GM18519 (cell line): ENCODE measurements around the gene GALNT9.
A peak's percentile ranks its signal among the peaks of the same experiment; 100 is the strongest.
"Not testable (repeated sequence)": the region's sequence is repeated elsewhere in the genome, so short reads cannot be mapped to it uniquely, and the experiment has no call there.

Source experiments
- ATAC-seq: cut with Tn5 transposase; IDR thresholded peaks from one replicate; pipeline ENCODE4 v1.9.1; 2021; ENCODE audit warnings: mild to moderate bottlenecking, moderate library complexity; ENCODE audit not compliant: unreplicated experiment, low FRiP score

Gene GALNT9

DNA sequence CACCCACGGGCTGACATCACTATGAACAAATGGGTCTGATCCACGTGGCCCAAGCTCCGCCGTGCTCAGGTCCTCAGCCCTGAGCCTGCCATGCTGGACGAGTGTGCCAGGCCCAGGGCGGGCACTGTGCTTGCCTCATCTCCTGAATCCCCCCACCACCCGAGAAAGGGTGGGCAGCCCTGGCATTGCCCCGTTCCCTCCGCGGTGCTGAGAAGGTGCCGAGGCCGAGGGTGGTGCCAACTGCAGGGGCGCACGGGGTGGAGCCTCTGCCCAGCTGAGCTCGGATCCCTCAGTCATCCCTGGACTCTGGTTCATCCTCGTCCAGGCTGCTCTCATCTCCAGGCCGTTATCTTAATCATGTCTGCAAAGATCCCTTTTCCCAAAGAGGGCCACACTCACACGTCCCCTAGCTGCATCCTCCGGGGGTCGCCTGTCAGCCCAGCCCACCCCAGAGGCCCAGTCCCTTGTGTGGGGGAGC lies 124.6 kb downstream of the GALNT9 start:
- no peak for ATAC-seq

DNA sequence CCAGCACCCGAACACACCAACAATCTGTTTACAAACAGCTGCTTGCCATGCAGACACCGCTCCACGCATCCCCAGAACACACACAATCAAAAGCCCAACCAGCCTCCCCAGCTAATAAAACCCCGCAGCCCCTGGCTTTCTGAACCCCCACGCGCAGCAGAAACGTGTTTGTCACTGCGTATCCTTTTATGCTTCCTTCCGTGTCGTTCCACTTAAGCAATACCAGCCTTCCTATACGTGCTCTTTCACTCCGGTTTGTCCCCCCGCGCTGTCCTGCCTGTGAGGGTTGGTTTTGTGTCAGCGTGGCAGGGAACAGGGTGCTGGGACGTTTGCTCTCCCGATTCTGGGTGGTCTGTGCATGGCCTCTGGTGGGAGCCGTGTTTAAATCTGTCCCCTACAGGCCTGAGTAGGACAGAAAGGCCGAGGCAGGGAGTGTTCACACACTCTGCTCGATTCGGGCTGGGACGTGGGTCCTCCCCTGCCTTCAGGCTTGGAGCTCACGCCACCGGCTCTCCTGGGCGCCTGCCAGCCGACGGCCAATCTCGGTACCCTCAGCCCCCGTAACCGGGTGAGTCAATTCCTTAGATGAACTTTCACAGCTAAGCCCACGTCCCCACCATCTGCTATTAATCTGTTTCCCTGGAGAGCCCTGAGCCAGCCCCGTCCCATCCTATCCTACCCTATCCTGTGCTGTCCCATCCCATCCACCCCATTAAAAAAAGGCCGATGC lies 125.2 kb downstream of the GALNT9 start:
- no peak for ATAC-seq

DNA sequence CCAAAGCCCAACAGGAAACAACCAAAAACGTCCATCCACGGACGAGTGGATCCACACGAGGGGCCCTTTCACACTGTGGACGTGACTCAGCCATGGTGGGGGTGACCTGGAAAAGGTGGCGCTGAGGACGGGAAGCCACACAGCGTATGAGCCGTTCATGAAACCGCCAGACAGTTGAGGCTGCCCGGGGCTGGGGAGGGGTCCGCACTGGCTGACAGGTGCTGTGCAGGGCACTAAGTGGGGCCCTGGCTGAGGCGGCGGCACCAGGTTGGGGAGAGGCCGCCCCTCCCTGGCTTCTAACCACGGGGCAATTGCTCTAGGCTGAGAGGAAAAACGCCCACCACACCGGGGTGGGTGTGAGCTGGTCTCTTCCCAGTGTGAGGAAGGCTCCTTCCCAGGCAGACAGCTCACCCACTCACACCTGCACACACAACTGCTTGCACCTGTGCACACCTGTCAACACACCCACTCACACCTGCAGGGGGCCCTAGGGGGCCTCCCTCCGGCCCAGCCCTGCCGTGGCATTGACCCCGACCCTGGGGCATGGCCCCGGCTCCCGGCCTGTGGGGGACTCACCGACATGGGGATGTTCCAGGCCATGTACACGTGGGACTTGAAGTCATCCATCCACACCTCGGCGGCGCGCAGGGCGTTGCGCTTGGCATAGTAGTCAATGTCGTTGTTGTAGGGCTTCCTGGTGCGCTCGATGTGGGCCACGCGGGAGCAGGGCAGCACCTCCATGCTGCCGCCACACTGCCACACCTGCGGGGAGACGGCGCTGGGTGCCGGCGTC lies 126.3 kb downstream of the GALNT9 start:
- ATAC-seq, result no peak

DNA sequence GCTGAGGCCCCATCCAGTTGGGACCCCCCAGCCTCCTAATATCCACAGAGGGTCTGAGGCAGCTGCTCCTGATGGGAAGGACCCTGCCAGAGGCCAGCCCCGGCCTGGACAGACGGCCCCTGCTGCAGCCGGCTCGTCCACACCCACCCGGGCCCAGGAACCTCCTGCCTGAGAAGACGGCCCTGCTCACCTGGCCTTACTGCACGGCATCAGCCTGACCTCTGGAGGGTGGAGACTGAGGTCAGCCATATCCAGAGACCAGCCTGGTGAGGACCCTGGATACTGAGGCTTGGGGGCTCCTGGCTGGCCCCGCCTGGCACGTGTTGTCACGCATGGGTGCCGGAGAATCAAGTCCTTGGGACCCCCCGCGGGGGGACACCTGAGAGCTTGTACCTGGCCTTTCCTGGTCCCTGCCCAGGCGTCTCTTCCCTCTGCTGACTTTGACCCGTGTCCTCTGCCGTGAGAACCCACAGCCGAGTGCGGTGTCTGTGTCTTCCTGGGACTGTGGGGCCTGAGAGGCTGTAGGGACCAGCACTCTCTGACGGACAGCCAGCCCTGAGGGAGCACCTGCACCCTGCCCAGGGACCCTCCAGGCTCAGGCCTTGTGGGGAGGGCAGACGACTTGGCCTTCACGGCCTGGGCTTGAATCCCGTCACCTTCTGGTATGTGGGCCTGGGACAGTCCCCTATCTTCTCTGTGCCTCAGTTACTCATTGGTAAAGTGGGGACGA lies 127.8 kb downstream of the GALNT9 start:
- ATAC-seq, result no peak

DNA sequence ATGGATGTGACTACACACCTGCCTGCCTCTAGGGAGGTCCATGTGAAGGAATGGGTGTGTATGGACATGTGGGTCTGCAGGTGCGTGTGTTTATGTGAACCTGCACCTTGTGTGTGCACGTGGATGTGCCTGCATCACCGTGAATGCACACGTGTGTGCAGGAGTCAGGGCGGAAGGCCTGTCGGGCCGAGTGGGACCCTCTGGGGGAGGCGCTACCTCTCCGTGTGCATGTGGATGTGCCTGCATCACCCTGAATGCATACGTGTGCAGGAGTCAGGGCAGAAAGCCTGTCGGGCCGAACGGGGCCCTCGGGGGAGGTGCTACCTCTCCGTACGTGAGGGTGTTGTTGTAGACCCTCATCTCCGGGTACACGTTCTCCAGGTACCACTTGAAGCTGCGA lies 128.6 kb downstream of the GALNT9 start:
- ATAC-seq, result no peak

DNA sequence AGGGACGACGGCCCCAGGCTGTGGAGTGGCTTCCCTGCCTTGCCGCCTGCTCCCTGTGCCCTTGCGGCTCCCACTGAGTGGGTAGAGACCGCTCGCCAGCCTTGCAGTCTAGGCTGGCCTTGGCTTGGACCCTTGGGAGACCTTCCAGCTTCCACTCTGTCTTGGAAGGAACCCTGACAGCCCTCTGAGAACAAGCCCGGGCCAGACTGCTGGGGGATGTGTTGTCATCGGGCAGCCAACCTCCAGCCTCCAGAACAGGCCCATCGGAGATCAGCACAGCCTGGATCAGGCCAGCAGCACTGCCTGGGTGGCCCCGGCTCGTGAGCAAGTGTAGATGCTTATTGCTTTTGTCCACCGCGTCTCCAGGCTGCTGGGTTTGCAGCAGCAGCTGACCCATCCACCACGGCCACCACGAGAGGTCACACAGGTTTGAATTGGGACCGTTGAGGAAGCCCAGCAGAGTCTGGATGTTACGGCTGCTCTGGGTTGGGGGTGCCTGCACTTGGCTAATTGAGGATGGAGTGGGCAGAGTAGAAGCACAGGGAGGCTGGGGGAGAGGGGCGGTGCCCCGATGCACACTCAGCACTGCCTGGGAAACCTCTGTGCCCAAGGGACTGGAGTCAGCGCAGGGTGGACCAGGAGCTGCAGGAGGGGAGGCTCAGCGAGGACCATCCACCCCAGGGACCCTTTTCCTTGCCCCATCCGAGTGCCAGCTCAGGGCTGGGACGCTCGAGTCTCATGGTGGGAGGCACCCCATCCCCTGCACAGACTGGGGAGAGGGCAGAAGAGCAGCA lies 129.7 kb downstream of the GALNT9 start:
- ATAC-seq, result no peak

DNA sequence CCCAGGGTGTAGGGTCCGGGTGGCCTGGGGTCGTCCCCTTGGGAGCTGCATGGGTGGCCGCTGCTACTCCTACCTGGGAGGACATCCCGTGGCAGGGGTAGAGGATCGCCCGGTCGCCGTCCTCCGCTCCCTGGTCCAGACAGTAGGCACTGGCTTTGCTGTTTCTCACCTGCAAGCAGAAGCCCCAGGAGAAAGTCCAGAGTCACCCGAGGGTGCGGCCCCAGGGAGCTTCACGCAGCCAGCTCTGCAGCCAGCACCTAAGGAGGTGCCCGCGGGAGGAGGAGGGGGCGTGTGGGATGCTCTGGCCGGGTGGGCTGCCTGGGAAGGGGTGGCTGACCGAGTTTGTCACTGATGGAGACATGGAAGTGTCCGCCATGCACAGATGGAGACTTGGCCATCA lies 130.3 kb downstream of the GALNT9 start:
- no peak for ATAC-seq

DNA sequence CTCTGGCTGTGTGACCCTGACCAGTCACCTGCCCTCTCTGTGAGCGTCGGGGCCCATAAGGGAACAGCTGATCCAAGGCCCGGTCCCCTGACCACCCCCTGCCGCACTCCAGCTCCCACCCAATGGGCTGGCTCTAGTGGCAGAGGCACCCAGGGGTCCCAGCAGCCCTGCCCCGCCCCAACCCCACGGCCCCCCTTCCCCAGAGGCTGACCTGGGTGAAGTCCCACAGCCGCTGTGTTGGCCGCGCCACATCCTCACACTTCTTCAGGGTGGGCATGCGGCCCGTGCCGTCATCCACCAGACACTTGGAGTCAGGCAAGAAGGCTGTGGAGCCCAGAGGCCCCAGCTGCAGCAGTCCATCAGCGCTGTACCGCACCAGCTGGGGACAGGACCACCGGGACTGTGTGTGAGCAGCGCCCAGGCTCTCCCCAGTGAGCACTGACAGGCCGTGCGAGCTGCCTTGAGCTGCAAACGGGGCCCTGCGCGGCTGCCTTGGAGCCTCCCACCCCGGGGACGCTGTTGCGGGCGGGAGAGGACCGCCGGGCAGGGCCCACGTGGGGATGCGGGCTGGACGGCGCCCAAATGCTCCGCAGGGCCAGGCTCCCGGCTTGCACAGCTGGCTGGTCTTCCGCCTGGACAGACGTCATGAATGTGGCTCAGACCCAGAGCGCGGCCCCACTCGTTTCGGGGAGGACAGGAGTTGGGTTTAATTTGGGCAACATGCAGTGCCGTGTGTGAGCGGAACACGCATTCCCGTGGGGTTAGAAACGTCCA lies 131.6 kb downstream of the GALNT9 start:
- ATAC-seq, result no peak

DNA sequence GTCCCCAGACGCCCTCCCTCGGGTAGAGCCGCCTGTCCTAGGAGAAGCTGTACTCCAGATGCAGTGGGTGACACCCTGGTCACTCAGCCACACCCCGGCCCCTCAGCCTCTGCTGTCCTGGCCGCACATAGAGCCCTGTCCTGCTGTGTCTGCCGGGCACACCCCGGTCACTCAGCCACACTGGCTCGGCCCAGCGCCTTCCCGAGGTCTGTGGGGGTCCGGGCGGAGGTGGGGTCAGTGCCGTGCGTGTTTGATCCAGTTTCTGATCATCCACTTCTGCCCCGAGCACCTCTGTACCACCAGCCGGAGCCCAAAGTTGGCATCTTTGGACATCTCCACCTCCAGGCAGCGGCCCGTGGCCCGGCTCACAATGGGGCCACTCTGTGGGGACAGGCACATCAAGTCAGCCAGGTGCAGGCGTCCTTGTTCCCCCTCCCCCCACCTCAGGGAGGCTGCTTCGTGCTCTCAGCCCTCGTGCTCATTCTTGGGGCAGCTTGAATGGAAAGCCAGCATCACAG lies 132.5 kb downstream of the GALNT9 start:
- no peak for ATAC-seq

DNA sequence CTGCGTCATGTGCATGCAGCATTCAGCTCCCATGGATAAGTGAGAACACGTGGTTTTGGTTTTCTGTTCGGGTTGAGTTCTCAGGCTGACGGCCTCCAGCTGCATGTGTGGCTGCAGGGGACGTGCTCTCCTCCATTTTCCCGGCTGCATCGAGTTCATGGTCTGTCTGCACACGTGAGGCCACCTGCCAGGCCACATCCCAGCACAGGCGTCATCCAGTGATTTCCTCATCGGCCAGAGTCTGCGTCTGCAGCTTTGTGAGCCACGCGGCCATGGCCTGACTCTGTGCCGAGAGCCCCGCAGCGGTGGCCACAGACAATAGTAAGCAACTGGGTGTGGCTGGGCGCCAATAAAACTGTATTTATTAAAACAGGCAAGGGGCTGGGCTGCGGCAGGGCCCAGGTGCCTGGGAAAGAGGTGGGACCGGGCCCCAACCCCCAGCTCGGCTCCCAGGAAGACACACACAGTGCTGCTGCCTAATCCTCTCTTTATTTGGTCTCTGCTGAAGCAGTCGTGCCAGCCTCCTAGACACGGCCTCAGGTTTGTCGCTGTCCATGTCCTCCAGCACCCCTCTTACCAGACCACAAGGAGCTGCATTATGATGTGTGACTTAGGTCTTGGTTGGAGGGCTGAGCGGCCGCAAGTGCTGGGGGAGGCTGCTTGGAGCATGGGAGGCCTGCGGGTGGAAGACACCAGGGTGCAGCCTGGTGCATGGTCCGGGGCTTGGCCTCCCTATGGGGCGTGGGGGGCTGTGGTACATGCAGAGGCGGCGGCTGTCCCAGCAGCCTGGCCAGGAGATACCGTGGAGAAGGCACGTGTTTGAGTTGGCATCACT lies 133.1 kb downstream of the GALNT9 start:
- no peak for ATAC-seq

DNA sequence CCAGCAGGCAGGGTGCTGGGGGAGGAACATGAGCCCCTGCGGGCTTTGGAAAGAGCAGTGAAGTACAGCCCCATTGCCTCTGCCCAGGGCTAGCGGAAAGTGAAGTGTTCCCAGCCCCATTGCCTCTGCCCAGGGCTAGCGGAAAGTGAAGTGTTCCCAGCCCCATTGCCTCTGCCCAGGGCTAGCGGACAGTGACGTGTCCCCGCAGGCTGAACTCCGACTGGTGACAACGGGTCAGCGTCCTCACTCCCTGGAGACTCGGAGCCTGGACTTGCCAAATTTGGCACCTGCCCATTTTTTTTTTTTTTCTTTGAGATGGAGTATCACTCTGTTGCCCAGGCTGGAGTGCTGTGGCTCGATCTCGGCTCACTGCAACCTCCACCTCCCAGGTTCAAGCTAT lies 134.1 kb downstream of the GALNT9 start:
- not testable (repeated sequence) for ATAC-seq

DNA sequence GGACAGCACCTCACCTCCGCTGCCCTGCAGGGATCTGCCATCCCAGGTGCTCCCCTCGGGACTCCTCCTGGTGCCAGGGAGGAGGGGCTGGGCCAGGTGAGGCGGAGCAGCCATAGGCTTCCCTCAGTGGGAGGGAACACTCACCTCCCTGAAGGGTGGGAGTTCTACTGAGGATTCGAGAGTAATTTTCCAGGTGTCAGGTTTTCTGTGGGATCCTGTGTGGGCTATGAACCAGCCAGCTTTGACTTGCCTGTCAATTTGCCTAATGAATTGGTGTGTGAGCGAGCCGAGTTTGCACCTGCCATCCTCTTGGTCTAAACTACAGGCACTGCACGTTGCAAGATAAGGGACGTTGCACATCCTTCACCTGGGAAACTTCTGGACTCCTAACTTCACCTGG lies 134.8 kb downstream of the GALNT9 start:
- ATAC-seq, result no peak

DNA sequence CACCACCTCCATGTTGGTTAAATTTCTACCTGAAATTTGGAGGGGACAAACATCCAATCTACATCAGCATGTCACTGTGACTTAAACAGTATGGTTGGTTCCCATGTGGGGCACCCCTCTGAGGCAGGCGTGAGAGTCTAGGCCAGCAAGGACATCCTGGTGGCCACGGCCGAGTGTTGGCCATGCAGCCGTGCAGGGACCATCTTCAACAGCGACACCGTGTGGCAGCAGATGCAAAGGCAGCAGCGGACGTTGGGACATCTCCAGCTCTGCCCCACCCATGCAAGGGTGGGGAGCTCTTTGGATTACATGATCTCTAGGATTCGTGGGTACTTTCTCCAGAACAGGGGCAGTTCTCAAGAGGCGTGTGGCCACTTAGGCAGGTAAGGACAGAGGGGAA lies 135.3 kb downstream of the GALNT9 start:
- no peak for ATAC-seq

DNA sequence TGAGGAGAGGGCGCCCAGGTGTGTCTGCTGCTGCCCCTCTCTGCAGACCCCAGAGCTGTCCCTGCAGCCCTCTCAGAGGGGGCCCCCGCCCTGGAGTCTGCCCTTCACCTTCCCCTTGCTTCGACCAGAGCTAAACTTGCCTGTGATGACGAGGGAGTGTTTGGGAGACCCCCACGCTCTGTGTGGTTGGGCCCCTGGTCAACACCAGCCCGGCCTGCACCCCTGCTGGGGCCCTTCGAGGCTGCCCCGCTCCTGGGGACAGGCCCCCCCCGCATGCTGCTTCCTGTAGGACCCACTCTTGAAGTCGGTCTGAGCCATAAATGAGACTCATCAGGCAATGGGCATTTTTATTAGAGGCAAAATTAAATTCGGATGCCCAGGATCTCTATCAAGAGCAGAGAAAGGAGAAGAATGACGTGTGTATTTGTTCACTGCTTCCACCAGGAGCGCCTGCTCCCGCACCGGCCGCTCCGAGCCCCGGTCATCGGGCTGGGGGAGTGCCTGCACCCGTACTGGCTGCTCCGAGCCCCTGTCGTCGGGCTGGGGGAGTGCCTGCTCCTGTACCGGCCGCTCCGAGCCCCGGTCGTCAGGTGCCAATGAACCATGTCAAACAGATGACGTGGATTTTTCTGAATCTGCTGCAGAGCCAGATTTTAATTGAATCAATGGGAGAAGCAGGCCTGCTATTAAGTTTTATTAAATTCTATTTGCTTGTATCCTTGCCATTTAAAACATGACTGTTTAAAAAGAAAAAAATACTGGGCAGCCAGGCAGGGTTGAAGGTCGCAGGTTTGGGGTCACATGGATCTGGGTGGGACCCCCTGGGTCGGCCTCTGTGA lies 137.5 kb downstream of the GALNT9 start:
- ATAC-seq, result no peak

DNA sequence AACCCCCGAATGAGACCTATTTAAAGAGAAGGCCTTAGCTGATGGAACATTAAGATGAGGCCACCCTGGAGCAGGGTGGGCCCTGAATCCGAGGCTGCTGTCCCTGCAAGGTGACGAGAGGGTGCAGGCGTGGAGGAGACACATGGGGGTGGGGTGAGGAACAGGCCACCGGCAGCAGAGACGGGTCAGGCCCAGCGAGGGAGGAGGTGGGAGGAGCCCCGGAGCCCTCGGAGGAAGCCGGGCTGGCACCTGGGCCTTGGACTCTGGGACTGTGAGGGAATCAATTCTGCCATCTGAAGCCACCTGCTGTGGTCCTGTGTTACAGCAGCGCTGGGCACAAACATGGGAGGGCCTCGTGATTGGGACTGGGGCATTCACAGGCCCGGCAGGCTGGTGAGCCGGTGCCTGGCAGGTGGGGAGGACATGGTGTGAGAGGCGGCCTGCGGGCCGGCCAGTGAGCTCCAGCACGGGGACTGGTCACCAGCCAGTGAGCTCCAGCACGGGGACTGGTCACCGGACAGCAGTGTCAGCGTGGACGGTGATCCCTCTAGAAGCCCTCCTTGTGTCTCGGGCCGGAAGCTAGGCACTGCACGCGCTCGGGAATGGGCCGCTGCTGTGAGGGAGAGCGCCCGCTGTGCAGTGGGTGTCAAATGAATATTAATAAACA lies 138.4 kb downstream of the GALNT9 start:
- ATAC-seq, result no peak

DNA sequence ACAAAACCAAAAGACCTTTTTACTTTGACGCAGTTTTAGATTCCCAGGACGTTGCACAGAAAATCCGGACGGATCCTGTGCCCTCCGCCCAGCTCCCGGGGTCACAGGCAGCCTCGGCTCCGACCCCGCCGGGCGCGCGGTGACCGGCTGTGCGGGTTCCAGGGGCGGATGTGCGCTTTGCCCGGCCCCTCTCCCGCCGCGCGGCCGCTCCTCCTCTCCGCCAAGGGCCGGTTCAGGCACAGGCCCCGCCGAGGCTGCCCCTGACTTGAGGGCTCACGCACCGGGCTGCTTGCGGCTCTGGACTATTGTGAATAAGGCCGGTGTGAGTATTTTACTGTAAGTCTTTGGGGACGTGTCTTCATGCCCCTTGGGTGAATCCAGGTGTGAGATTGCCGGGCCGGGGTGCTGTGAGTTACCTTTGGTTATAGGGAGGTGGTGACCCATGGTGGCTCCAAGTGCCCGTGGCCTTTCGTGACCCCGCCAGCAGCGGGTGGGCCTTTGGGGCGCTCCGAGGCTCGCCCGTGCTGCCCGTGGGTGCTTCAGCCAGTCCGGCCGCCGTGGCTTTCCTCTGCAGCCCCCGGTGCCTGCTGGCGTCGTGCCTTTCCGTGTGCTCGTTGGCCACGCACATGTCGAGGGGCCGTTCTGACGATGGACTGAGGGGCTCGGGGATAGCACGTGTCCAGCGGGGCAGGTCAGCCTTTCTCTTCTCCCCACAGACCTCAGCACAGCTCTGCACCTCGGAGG lies 139.2 kb downstream of the GALNT9 start:
- ATAC-seq, result peak; percentile 15
